HG03575 (cell line): ENCODE measurements around the gene RNF224.

Experiments
- ATAC-seq: cut with Tn5 transposase; IDR thresholded peaks from one replicate; pipeline ENCODE4 v1.9.1; 2021; ENCODE audit not compliant: unreplicated experiment, insufficient number of reproducible peaks, low FRiP score; ENCODE audit errors: extremely low read depth

Gene RNF224

DNA sequence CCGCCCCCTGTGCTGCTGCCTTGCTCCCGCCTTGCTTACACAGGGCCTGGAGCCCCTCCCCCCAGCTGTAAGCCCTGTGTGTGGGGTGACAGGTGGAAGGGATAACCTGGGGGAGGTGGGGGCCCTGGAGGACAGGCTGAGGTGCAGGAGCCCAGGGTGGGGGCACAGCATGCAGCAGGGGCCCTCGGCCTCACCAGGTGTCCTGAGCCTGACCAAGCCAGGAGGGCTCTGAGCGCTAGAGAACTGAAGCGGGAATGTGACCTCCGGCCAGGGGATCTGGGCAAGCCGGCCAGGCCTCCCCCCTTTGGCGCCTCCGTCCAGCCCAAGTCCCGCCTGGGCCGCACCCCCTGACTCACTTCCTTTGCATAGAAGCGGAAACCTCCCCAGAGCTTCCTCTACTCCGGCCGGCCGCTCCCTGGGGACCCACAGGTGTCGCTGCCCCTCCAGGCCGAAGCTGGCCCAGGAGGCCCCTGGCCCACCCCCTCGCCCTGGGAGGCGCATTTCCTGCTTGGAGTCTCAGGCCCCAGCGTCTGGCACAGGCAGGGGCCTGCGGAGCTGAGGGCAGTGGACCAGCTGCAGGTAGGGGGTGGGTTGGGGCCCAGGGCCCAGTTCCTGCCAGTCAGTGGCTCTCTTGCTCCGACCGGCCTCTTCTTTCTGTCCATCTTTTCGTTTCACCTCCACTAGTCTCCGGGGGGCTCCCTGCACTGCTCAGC lies 50.2 kb downstream of the RNF224 start, which contains the start of gene TOR4A:
Gene TOR4A, plus strand, starts transcription at position 398 of the 713 bp plus-strand sequence. CDS start 964 bp downstream, outside the sequence.
- ATAC-seq, result no peak

DNA sequence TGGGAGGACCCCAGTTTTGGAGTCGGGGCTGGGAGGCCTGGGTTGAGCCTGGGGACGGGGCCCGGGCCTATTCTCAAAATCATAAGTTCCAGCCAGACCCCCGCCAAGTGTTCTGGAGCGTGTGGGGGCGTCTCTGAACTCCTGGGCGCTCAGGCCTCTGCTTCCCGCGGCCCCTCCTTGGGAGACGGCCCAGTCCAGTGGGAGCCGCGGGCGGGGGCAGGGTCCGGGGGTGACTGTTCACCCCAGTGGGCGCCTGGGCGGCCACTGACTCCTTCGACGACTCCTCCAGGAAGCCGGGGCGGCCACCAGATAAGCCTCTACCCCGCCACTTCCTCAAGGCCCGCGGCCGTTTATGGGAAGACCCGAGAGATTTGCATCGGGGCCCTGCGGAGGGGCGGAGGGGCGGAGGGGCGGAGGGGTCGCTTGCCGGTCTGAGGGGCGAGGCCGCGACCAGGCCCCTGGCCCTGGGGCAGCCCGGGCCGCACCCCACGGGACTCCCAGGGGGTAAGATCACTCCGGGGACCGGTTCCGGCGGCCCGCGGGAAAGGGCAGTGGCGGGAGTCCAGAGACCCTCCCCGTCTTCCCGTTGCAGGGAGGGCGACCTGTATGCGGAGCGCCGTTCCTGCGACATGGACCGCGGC lies 50.9 kb downstream of the RNF224 start:
- ATAC-seq, result no peak
